Spinal cord (tissue), 10 donors: ENCODE data around the gene DDX43. TPM values are rescaled to one million over a fixed set of nuclear protein-coding genes. Genes with fewer than 3 reads are reported as not detected.
"Not testable (repeated sequence)": the region's sequence is repeated elsewhere in the genome, so short reads cannot be mapped to it uniquely, and the experiment has no call there.

Experiments
- DNase-seq, 6 donors: peaks; one replicate each; pipeline versions ENCODE4 v3.0.0 to v3.0.0-alpha.2; 2013 to 2015; ENCODE audit warnings: low spot score in 6 of 6, low read depth in 4 of 6
- H3K27ac ChIP-seq: one replicate; pipeline ENCODE4 v1.5.1; 2013; ENCODE audit warnings: low read depth, low read length, control low read depth
- H3K27me3 ChIP-seq: one replicate; pipeline ENCODE4 v1.6.1; 2013; ENCODE audit warnings: low read length; ENCODE audit not compliant: control insufficient read depth, insufficient read depth
- H3K36me3 ChIP-seq: one replicate; pipeline ENCODE4 v1.6.1; 2013; ENCODE audit warnings: low read length; ENCODE audit not compliant: control insufficient read depth, insufficient read depth
- H3K4me1 ChIP-seq: one replicate; pipeline ENCODE4 v1.6.1; 2013; ENCODE audit warnings: low read length; ENCODE audit not compliant: control insufficient read depth, insufficient read depth
- H3K4me3 ChIP-seq: one replicate; pipeline ENCODE4 v1.5.1; 2013; ENCODE audit warnings: low read depth, low read length, control low read depth
- H3K9me3 ChIP-seq: one replicate; pipeline ENCODE4 v1.6.1; 2013; ENCODE audit warnings: low read length; ENCODE audit not compliant: control insufficient read depth, insufficient read depth
- WGBS: methylation state at CpG from one replicate; pipeline ENCODE4 v1.1.5; 2013; ENCODE audit warnings: missing lambda C conversion rate; ENCODE audit not compliant: insufficient coverage; 5-methylcytosine and 5-hydroxymethylcytosine counted together
- polyA plus RNA-seq, 2 donors: library from polyadenylated mRNA; unstranded; fragments of 120-200 nt; gene quantifications; one replicate each; pipeline ENCODE4 v1.2.1, GENCODE V29; 2013; ENCODE audit not compliant: insufficient read length in 2 of 2
- total RNA-seq, 2 donors: library from RNA; depleted of rRNA in 1 of 2; stranded (reverse); fragments of 120-200 nt in 1 of 2; fragments of >200 nt in 1 of 2; gene quantifications; one replicate each; pipeline versions ENCODE4 v1.2.3 to v1.2.4, GENCODE V29; 2013 to 2014
- donor health status: healthy.

Gene DDX43
- total and polyA plus RNA-seq, 4 donors, result 0.59 to 1.5 (median 0.82) TPM

- H3K9me3 ChIP-seq, result no peaks in the 10 kb centered on the region
- H3K27ac ChIP-seq, result no peak overlapping the region
- no peaks in the 10 kb centered on the region for H3K36me3 ChIP-seq
- H3K4me3 ChIP-seq, result no peak overlapping the region
- H3K27me3 ChIP-seq, result no peaks in the 10 kb centered on the region
- no peak for DNase-seq
- WGBS, result 95% methylated on average over 6 of the region's 9 CpGs
- no peaks in the 10 kb centered on the region for H3K4me1 ChIP-seq
Observed at GRCh38 chr6:73364549-73364948, 30.1 kb upstream of the DDX43 start.

- no peaks in the 10 kb centered on the region for H3K27me3 ChIP-seq
- H3K4me1 ChIP-seq, result no peaks in the 10 kb centered on the region
- H3K4me3 ChIP-seq, result no peak overlapping the region
- 80% methylated on average over 16 of the region's 16 CpGs for WGBS
- no peak for DNase-seq
- no peaks in the 10 kb centered on the region for H3K36me3 ChIP-seq
- no peak overlapping the region for H3K27ac ChIP-seq
- H3K9me3 ChIP-seq, result peaks cover 3% of the 10 kb centered on the region
Observed at GRCh38 chr6:73367761-73368355, 26.8 kb upstream of the DDX43 start.

DNA sequence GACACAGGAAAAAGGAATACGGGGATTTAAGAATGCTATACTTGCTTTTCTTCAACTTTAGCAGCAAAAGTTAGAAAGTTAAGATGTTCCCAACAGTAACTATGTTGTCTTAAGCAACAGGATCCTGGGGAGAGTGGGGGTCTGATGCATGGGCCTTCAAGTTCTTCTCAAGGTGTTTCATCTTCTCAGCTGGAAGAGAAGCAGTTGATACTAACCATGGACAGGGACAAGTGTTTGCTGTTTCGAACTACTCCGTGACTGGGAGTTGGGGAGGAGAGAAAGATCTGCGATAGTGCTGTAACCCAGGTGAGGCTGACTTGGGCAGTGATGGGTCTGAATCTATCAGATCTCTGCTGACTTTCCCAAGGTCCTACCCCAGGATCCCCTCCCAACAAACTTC, 26.0 kb upstream of the DDX43 start:
- no peak for DNase-seq
- no peaks in the 10 kb centered on the region for H3K4me1 ChIP-seq
- H3K9me3 ChIP-seq, result peaks cover 3% of the 10 kb centered on the region
- H3K27me3 ChIP-seq, result no peaks in the 10 kb centered on the region
- no peak overlapping the region for H3K4me3 ChIP-seq
- H3K36me3 ChIP-seq, result no peaks in the 10 kb centered on the region
- no peak overlapping the region for H3K27ac ChIP-seq
- no CpG with 5 or more reads among the region's 4 CpGs for WGBS

GRCh38 chr6:73369157-73369556, 25.5 kb upstream of the DDX43 start:
- Histone ChIP-seq H3K9me3 (peaks cover 3% of the 10 kb centered on the region), H3K4me1 (no peaks in the 10 kb centered on the region), H3K4me3 (no peak overlapping the region), H3K27me3 (no peaks in the 10 kb centered on the region), H3K27ac (no peak overlapping the region), H3K36me3 (no peaks in the 10 kb centered on the region)
- no peak for DNase-seq
- WGBS, result 95% methylated on average over 14 of the region's 14 CpGs

DNA sequence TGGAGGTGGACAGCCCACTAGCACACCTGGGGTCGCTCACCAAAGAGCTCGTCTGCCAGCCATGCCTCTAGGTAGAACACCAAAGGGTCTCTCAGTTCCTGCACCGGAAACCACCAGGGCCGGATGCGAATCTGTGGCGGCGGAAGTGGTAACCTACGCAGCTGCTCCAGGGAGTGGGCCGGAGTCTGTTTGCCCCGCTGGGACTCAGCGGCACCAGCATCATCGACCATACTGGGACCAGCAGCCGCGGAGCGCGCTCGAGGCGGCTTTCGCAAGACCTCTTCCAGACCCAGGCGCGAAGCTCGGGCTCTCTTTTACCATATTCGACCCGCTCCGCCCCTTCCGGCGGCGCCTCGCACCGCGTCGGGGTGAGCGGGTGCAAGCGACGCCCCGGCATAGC, 25.1 kb upstream of the DDX43 start, which contains the start of gene OOEP:
Gene OOEP (minus strand): TSS at position 335 of the 400 bp plus-strand sequence. CDS start 105 bp downstream, at position 230.
- Histone ChIP-seq H3K4me3 (no peak within 1 kb of the TSS), H3K9me3 (peaks cover 3% of the 10 kb centered on the region), H3K36me3 (no peaks in the 10 kb centered on the region), H3K27me3 (no peaks in the 10 kb centered on the region), H3K4me1 (no peaks in the 10 kb centered on the region), H3K27ac (no peak within 1 kb of the TSS)
- no peak for DNase-seq
- WGBS, result 97% methylated on average over 36 of the region's 36 CpGs

GRCh38 chr6:73371984-73372383, 22.6 kb upstream of the DDX43 start:
- Histone ChIP-seq H3K36me3 (no peaks in the 10 kb centered on the region), H3K9me3 (peaks cover 3% of the 10 kb centered on the region), H3K4me1 (no peaks in the 10 kb centered on the region), H3K4me3 (no peak overlapping the region), H3K27ac (no peak overlapping the region), H3K27me3 (no peaks in the 10 kb centered on the region)
- no peak for DNase-seq
- WGBS, result 100% methylated on average over 2 of the region's 4 CpGs

DNA sequence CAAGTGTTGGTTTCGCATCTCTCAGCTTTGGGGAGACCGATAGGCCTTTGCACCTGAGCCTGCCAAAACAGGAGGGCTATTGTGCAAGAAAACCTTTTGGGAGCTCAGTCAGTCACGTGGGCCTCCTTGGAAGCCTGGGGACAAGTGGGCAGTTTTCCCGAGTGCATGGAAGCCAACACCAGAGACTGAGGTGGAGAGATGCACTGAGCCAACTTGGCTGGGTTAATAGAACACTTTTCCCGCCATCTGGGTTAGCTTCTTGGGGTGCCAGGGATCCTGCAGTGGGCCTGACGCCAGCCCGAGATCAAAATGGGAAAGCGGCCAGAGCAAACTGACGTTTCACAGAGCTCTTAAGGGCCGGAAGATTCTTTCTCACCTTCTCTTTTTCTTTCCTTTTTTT, 22.1 kb upstream of the DDX43 start:
- H3K4me3 ChIP-seq, result no peak overlapping the region
- H3K36me3 ChIP-seq, result no peaks in the 10 kb centered on the region
- H3K27me3 ChIP-seq, result no peaks in the 10 kb centered on the region
- no peaks in the 10 kb centered on the region for H3K4me1 ChIP-seq
- peaks cover 3% of the 10 kb centered on the region for H3K9me3 ChIP-seq
- WGBS, result 74% methylated on average over 4 of the region's 10 CpGs
- peak in 1 of 6 donors; percentile 86 for DNase-seq
- H3K27ac ChIP-seq, result no peak overlapping the region

DNA sequence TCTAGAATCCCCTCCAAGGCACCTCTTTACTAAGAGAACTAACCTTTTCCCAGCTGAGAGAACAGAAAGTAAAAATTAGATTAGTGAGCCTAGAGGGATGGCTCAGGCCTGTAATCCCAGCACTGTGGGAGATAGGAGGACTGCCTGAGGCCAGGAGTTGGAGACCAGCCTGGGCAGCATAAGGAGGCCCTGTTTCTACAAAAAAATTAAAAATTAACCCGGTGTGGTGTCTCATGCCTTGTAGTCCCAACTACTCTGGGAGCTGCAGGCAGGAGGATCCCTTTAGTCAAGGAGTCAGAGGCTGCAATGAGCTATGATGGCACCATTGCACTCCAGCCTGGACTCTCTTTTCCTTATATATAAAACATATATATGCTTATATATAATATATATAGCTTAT, 19.4 kb upstream of the DDX43 start:
- Histone ChIP-seq H3K27me3 (no peaks in the 10 kb centered on the region), H3K4me1 (no peaks in the 10 kb centered on the region), H3K4me3 (no peak overlapping the region), H3K36me3 (no peaks in the 10 kb centered on the region), H3K27ac (no peak overlapping the region), H3K9me3 (peaks cover 3% of the 10 kb centered on the region)
- 50% methylated on average over 1 of the region's 1 CpG for WGBS
- DNase-seq, result no peak

DNA sequence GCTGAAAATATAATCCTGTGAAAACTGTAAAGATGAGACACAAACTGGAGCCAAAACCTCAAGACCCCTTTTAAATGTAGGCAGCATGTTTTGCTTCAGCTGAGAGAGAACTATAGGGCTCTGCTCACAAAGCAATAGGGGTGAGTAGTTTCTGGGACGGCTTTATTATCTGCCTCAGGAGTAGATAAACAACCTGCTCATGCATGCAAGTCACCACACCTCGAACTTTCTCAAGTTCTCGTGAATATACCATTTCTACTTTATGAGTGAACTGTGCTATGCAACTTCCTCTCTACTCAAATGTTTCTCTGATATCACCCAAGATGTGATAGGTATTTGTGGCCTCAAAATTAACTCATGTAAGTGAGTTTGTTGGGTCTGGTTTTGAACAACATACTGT, 17.4 kb upstream of the DDX43 start:
- H3K36me3 ChIP-seq, result no peaks in the 10 kb centered on the region
- H3K4me3 ChIP-seq, result no peak overlapping the region
- WGBS, result no CpG with 5 or more reads among the region's 3 CpGs

DNA sequence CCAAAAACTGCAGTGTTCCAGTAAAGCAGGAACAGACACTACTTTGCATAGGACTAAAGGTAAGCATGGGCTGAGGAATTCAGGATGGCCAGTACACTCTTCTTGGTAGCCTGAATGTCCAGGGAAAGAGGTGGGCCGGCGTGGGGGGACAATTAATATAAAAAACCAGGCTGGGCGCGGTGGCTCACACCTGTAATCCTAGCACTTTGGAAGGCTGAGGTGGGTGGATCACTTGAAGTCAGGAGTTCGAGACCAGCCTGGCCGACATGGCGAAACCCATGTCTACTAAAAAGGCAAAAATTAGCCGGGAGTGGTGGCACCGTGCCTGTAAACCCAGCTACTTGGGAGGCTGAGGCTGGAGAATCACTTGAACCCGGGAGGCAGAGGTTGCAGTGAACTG, 13.1 kb upstream of the DDX43 start:
- not testable (repeated sequence) for H3K4me1 ChIP-seq, H3K36me3 ChIP-seq, H3K27me3 ChIP-seq, H3K4me3 ChIP-seq, H3K9me3 ChIP-seq, H3K27ac ChIP-seq, DNase-seq
- 91% methylated on average over 9 of the region's 10 CpGs for WGBS

More for the DNA sequence above, 17.4 kb upstream of the DDX43 start:
- Histone ChIP-seq H3K9me3 (no peaks in the 10 kb centered on the region), H3K27me3 (no peaks in the 10 kb centered on the region), H3K4me1 (no peaks in the 10 kb centered on the region), H3K27ac (no peak overlapping the region)
- no peak for DNase-seq
